Measurements from ENCODE around the gene RAVER1.

DNA sequence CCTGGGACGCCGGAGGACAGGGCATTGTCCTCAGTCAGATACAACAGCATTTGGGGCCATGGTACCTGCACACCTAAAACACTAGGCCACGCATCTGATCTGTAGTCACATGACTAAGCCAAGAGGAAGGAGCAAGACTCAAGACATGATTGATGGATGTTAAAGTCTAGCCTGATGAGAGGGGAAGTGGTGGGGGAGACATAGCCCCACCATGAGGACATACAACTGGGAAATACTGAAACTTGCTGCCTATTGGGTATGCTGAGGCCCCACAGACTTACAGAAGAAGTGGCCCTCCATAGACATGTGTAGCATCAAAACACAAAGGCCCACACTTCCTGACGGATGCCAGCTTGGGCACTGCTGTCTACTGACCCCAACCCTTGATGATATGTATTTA, 47.9 kb downstream of the RAVER1 start:
- TF ChIP-seq, protein P1, sequence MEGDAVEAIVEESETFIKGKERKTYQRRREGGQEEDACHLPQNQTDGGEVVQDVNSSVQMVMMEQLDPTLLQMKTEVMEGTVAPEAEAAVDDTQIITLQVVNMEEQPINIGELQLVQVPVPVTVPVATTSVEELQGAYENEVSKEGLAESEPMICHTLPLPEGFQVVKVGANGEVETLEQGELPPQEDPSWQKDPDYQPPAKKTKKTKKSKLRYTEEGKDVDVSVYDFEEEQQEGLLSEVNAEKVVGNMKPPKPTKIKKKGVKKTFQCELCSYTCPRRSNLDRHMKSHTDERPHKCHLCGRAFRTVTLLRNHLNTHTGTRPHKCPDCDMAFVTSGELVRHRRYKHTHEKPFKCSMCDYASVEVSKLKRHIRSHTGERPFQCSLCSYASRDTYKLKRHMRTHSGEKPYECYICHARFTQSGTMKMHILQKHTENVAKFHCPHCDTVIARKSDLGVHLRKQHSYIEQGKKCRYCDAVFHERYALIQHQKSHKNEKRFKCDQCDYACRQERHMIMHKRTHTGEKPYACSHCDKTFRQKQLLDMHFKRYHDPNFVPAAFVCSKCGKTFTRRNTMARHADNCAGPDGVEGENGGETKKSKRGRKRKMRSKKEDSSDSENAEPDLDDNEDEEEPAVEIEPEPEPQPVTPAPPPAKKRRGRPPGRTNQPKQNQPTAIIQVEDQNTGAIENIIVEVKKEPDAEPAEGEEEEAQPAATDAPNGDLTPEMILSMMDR (conservative IDR thresholded peaks at IDR 0.05), result no peak
- TF ChIP-seq ZFX (IDR thresholded peaks at IDR 0.05), result no peak
